Measurements from ENCODE around the gene TFF3.

TFF3 gene

DNA sequence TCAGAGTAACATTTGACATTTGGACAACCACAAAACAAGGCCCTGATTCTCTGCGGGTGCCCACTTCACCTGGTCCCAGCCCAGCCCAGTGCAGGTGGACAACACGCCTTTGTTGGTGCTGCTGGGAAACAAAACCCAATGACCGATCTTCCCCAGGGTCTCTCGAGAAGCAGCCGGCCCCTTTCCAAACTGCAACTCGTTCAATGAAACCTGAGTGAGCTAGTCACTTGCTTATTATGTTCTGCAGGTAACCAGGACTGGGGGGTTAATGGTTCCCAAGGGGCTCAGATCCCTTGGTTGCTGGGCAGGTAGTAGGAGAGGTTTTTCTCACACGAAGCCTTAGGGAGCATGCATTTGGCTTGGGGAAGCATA, 53.4 kb downstream of the TFF3 start:
- TF ChIP-seq, protein P1, sequence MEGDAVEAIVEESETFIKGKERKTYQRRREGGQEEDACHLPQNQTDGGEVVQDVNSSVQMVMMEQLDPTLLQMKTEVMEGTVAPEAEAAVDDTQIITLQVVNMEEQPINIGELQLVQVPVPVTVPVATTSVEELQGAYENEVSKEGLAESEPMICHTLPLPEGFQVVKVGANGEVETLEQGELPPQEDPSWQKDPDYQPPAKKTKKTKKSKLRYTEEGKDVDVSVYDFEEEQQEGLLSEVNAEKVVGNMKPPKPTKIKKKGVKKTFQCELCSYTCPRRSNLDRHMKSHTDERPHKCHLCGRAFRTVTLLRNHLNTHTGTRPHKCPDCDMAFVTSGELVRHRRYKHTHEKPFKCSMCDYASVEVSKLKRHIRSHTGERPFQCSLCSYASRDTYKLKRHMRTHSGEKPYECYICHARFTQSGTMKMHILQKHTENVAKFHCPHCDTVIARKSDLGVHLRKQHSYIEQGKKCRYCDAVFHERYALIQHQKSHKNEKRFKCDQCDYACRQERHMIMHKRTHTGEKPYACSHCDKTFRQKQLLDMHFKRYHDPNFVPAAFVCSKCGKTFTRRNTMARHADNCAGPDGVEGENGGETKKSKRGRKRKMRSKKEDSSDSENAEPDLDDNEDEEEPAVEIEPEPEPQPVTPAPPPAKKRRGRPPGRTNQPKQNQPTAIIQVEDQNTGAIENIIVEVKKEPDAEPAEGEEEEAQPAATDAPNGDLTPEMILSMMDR (IDR thresholded peaks at IDR 0.05; ENCODE audit: low read length, missing control alignments): no peak
- no peak overlapping the region for H3K4me3 ChIP-seq (replicated peaks; ENCODE audit: low read depth, low read length)
- DNase-seq (ENCODE audit: low read depth): no peak
